OCI-M2 (cell line): ENCODE measurements around the gene CCDC188.

Experiments
- DNase-seq: peaks from one replicate; lab custom pipeline; 2025; ENCODE audit not compliant: unreplicated experiment; lab: John Stamatoyannopoulos, UW

CCDC188 gene

GRCh38 chr22:20185750-20186149 is 34.9 kb upstream of the CCDC188 start:
- no peak for DNase-seq

GRCh38 chr22:20184501-20185165 is 33.8 kb upstream of the CCDC188 start:
- no peak for DNase-seq

GRCh38 chr22:20183823-20184222 is 33.0 kb upstream of the CCDC188 start:
- no peak for DNase-seq

DNA sequence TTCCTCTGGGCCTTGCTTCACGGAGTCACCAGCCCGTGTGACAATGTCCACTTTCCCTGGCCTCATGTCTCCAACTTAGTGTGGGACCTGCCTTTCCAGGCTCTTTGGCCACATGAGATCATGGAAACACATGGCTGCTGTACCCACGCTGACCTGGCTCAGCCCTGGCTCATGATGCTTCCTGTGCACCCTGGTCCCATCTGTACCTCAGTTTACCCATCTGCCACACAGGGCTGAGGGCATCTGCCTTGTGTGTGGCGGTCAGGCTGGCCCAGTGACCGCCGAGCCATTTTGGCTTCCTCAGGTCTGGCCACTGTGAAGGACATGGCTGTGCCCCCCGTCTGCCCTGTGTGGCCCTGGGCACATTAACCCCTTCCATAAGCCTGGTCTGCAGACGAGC is 32.2 kb upstream of the CCDC188 start:
- no peak for DNase-seq

- DNase-seq, result no peak
Observed at GRCh38 chr22:20182365-20182764, 31.5 kb upstream of the CCDC188 start.

- no peak for DNase-seq
Observed at GRCh38 chr22:20181884-20182236, 31.0 kb upstream of the CCDC188 start.

GRCh38 chr22:20181194-20181883 is 30.5 kb upstream of the CCDC188 start:
- DNase-seq, result no peak

DNA sequence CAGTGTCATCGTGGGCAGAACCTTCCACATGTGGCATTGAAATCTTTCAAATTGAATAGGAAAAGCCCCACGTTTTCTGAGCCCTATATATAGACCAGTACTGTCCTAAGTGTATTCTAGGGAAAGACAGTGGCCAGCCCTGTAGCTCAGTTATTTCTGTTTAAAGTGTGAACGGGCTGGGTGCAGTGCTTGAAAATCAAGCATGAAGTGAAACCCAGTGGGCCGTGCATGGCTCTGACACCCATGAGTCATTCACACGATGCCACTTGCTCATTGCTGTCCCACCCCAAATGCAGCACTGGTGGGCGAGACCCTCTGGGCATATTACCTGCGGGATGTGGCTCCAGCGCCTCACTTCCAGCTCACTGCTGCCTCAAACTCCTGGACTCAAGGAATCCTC is 29.8 kb upstream of the CCDC188 start:
- DNase-seq, result no peak

- no peak for DNase-seq
Observed at GRCh38 chr22:20180245-20180630, 29.4 kb upstream of the CCDC188 start.

DNA sequence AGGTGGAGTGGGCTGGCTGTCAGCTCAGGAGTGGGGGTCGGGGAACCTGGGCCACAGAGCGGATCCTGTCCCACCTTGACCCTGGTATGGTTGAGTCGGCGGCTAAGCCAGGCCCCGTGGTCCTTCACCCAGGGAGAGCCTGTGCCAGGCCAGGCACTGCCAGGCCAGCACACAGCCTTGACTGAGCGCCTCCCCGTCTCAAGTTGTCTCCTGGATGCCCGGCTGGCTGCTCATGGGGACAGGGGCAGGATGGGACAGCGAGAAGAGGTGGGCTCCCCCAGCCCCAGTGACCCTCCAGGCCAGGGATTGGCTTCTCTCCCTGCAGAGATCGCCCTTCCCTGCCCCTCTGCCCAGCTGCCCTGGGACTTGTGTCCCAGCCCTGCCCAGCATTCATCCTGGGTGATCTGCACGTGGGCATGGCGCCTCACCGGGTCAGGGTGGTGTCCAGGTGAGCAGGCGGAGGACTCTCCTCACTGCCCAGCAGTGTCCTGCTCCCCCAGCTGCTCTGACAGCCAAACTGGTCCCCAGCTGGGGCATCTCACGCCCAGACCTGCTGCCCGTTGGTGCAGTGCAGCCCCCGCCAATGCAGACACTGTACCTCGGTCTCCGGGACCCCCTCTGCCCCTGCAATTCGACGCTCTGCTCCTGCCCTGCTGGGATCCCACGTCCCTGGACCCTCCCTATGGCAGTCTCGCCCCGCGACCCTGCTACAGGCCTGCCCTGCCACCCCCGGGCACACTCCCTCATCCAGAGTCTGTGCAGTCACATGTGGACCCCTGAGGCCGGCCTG is 28.8 kb upstream of the CCDC188 start:
- no peak for DNase-seq

- DNase-seq, result no peak
Observed at GRCh38 chr22:20178915-20179227, 28.0 kb upstream of the CCDC188 start.

GRCh38 chr22:20178075-20178914 is 27.4 kb upstream of the CCDC188 start:
- no peak for DNase-seq

GRCh38 chr22:20177217-20177911 is 26.5 kb upstream of the CCDC188 start:
- DNase-seq, result no peak

GRCh38 chr22:20176421-20177085 is 25.7 kb upstream of the CCDC188 start:
- DNase-seq, result no peak

- no peak for DNase-seq
Observed at GRCh38 chr22:20175597-20175900, 24.7 kb upstream of the CCDC188 start.

- DNase-seq, result no peak
Observed at GRCh38 chr22:20174785-20175596, 24.1 kb upstream of the CCDC188 start.

GRCh38 chr22:20173772-20174171 is 22.9 kb upstream of the CCDC188 start:
- no peak for DNase-seq

- no peak for DNase-seq
Observed at GRCh38 chr22:20173246-20173645, 22.4 kb upstream of the CCDC188 start.

GRCh38 chr22:20172141-20172613 is 21.3 kb upstream of the CCDC188 start:
- no peak for DNase-seq
